Activated CD4-positive, alpha-beta memory T cell treated with anti-CD3 and anti-CD28 coated beads for 36 hours (primary cell): ENCODE data around the gene AIPL1. TPM values are rescaled to one million over a fixed set of nuclear protein-coding genes. Genes with fewer than 3 reads are reported as not detected.

ENCODE experiments used
- CTCF ChIA-PET: fragments of 350-600 bp; sonication (Branson Sonifier 250); formaldehyde crosslinking; loops from one replicate; lab custom pipeline; 2021; ENCODE audit warnings: antibody characterized with exemption, inconsistent platforms; lab: Charles Lee
- POLR2A ChIA-PET: fragments of 350-600 bp; sonication (Branson Sonifier 250); formaldehyde crosslinking; loops from one replicate; lab custom pipeline; 2021; ENCODE audit warnings: antibody characterized with exemption; lab: Charles Lee
- DNase-seq: peaks from one replicate; pipeline ENCODE4 v3.0.0-alpha.2; 2020
- H3K27ac Mint-ChIP-seq: one replicate; pipeline ENCODE4 v1.8.0; 2021; ENCODE audit warnings: mixed read lengths
- H3K27me3 Mint-ChIP-seq: one replicate; pipeline ENCODE4 v1.8.0; 2021; ENCODE audit warnings: mixed read lengths
- H3K36me3 Mint-ChIP-seq: one replicate; pipeline ENCODE4 v1.8.0; 2021; ENCODE audit warnings: mixed read lengths
- H3K4me1 Mint-ChIP-seq: one replicate; pipeline ENCODE4 v1.8.0; 2021; ENCODE audit warnings: low read depth, mixed read lengths
- H3K4me3 Mint-ChIP-seq: one replicate; pipeline ENCODE4 v1.8.0; 2021; ENCODE audit warnings: mild to moderate bottlenecking, mixed read lengths
- H3K9me3 Mint-ChIP-seq: one replicate; pipeline ENCODE4 v1.8.0; 2021; ENCODE audit warnings: mixed read lengths
- intact Hi-C: fragments of 100-400 bp; cut with micrococcal nuclease; formaldehyde crosslinking; loops from one replicate; pipeline ENCODE4 v1.15.1; 2023
- total RNA-seq, 2 experiments: library from RNA; stranded (reverse); gene quantifications; one replicate each; pipeline ENCODE4 v1.2.3, GENCODE V29; 2021

AIPL1 gene
- total RNA-seq, 2 experiments from 2014 or later = not detected

DNA sequence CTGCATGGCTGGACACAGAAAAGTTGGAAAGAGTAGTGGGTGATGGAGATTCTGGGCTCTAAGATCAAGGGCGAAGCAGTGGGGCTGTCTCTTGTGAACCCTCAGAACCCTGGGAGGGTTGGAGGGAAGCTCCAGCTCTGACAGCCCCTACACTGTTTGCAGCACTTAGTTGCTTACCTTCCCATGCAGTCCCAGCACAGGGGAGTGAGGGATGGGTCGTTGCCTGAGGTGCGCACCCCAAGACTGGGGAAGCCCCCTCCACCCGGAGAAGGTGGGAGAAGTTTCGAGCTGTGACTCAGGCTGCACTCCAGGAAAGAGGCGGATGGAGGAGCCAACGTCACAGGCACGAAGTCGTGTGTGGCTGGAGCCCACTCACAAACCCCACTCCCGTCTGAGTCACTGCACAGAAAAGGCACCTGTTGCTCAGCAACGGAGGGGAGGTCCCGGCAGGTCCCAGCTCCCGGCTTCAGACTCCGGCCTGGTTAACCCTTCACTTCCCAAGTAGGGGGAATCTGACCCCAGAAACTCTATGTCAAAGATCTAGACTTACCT is 60.1 kb downstream of the AIPL1 start:
- ChIA-PET POLR2A (no interaction called here), CTCF (interaction anchor here (1.1 kb wide), 1 partner anchor 38 kb away, joined by 4 read pairs; no protein-coding TSS in a partner anchor)
- H3K27ac Mint-ChIP-seq = peak overlapping the region; percentile 10
- intact Hi-C loops = loop anchor here (1.0 kb wide), 1 partner anchor 152 kb away; no protein-coding TSS in a partner anchor
- peak overlapping the region; percentile 4 for H3K4me3 Mint-ChIP-seq
- peaks cover 46% of the 10 kb centered on the region for H3K27me3 Mint-ChIP-seq
- peak; percentile 88 for DNase-seq
- H3K4me1 Mint-ChIP-seq = peaks cover 19% of the 10 kb centered on the region
- peaks cover 6% of the 10 kb centered on the region for H3K9me3 Mint-ChIP-seq
- H3K36me3 Mint-ChIP-seq = no peaks in the 10 kb centered on the region

DNA sequence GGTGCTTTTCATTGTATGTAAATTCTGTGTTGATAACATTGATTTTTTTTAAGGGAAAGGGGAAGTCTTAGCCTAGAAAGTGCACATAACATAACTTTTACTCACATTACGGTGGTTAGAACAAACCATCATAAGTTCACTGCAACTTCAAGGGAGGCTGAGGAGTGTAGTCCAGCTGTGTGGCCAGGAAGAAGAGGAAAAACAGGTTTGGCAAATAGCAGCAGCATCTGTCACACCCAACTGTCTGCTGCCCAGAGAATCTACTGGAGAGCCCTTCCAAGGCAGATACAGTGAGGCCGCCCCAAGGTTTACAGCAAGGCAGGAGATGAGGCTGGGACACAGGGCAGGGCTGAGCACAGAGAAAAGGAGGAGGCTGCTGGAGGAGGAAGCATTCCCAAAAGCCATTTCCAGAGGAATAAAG is 60.6 kb downstream of the AIPL1 start:
- POLR2A ChIA-PET = no interaction called here
- H3K4me3 Mint-ChIP-seq = no peak overlapping the region
- no peak for DNase-seq
- no peaks in the 10 kb centered on the region for H3K36me3 Mint-ChIP-seq
- H3K27me3 Mint-ChIP-seq = peaks cover 44% of the 10 kb centered on the region
- CTCF ChIA-PET = interaction anchor here (1.1 kb wide), 1 partner anchor 39 kb away, joined by 4 read pairs; no protein-coding TSS in a partner anchor
- H3K27ac Mint-ChIP-seq = peak overlapping the region; percentile 10
- H3K9me3 Mint-ChIP-seq = peaks cover 6% of the 10 kb centered on the region
- intact Hi-C loops = no loop called here
- H3K4me1 Mint-ChIP-seq = peaks cover 19% of the 10 kb centered on the region

Other genes starting within 250 kb of the AIPL1 start
- 10 to 100 TPM; 16.7 to 16.9 TPM for gene PIMREG, start 9.3 kb upstream of the AIPL1 start, total RNA-seq
- gene PITPNM3, start 121.4 kb upstream of the AIPL1 start, total RNA-seq = under 1 TPM; 0.41 to 0.48 TPM
- 10 to 100 TPM; 14.2 to 14.7 TPM for gene KIAA0753, start 205.6 kb upstream of the AIPL1 start, total RNA-seq
- gene TXNDC17, start 205.9 kb upstream of the AIPL1 start, total RNA-seq = 100 to 1,000 TPM; 107 to 123 TPM
- gene MED31, start 216.5 kb upstream of the AIPL1 start, total RNA-seq = 10 to 100 TPM; 22.6 to 25.9 TPM
- gene C17orf100, start 216.6 kb upstream of the AIPL1 start, total RNA-seq = 1 to 10 TPM; 1.5 to 1.8 TPM